Omental fat pad (tissue), 4 donors: Measurements from ENCODE around the gene CMTM2. TPM values are rescaled to one million over a fixed set of nuclear protein-coding genes. Genes with fewer than 3 reads are reported as not detected.

Source experiments
- ATAC-seq: fragments of 150-250 bp; one replicate; pipeline ENCODE4 v1.9.1; 2016; ENCODE audit warnings: mild to moderate bottlenecking, moderate library complexity; ENCODE audit not compliant: low FRiP score
- DNase-seq: peaks from one replicate; pipeline ENCODE4 v3.0.0-alpha.2; 2019; ENCODE audit warnings: low spot score
- CTCF ChIP-seq, 3 donors: fragments of 450-650 bp; IDR thresholded peaks; one replicate each; pipeline ENCODE4 v1.5.1; 2016 to 2017; ENCODE audit warnings: antibody characterized with exemption in 3 of 3, mild to moderate bottlenecking in 3 of 3, moderate library complexity in 2 of 3
- total RNA-seq, 4 donors: library from RNA; depleted of rRNA; stranded (reverse); fragments of >200 nt; gene quantifications; one replicate each; pipeline ENCODE4 v1.1.0, GENCODE V29; 2016

CMTM2 gene
- total RNA-seq, 4 donors from 2014 or later, result 1.1 to 5.7 (median 1.2) TPM; not detected in 1

GRCh38 chr16:66553223-66553622 lies 26.0 kb upstream of the CMTM2 start:
- DNase-seq (no peak), ATAC-seq (no peak)

GRCh38 chr16:66554021-66554420 lies 25.2 kb upstream of the CMTM2 start:
- DNase-seq (no peak), ATAC-seq (no peak)
- TF ChIP-seq CTCF (IDR thresholded peaks at IDR 0.05), result no peak

More at GRCh38 chr16:66553223-66553622, 26.0 kb upstream of the CMTM2 start:
- no peak for TF ChIP-seq CTCF (IDR thresholded peaks at IDR 0.05)

- no peak for DNase-seq
- ATAC-seq, result no peak
- no peak for TF ChIP-seq CTCF (IDR thresholded peaks at IDR 0.05)
Observed at GRCh38 chr16:66554495-66554894, 24.8 kb upstream of the CMTM2 start.

GRCh38 chr16:66560107-66560506 lies 19.2 kb upstream of the CMTM2 start:
- TF ChIP-seq CTCF (IDR thresholded peaks at IDR 0.05), result no peak
- ATAC-seq, result no peak
- no peak for DNase-seq

GRCh38 chr16:66561381-66562080 lies 17.7 kb upstream of the CMTM2 start:
- DNase-seq, result no peak
- no peak for TF ChIP-seq CTCF (IDR thresholded peaks at IDR 0.05)
- no peak for ATAC-seq

GRCh38 chr16:66562409-66562808 lies 16.9 kb upstream of the CMTM2 start:
- DNase-seq (no peak), ATAC-seq (no peak)
- TF ChIP-seq CTCF (IDR thresholded peaks at IDR 0.05), result no peak

- DNase-seq (no peak), ATAC-seq (no peak)
- no peak for TF ChIP-seq CTCF (IDR thresholded peaks at IDR 0.05)
Observed at GRCh38 chr16:66562986-66563385, 16.3 kb upstream of the CMTM2 start.
